Fibroblast of skin of right biceps (primary cell): ENCODE data around the gene ZDHHC6.
"Not testable (repeated sequence)": the region's sequence is repeated elsewhere in the genome, so short reads cannot be mapped to it uniquely, and the experiment has no call there.

Experiments
- DNase-seq: peaks from one replicate; pipeline ENCODE4 v3.0.0-alpha.2; 2013

The ZDHHC6 gene

GRCh38 chr10:112388548-112388947 lies 58.2 kb downstream of the ZDHHC6 start:
- no peak for DNase-seq

GRCh38 chr10:112388056-112388455 lies 58.7 kb downstream of the ZDHHC6 start:
- DNase-seq: not testable (repeated sequence)

- no peak for DNase-seq
Measured at GRCh38 chr10:112385201-112385600, 61.5 kb downstream of the ZDHHC6 start.

DNA sequence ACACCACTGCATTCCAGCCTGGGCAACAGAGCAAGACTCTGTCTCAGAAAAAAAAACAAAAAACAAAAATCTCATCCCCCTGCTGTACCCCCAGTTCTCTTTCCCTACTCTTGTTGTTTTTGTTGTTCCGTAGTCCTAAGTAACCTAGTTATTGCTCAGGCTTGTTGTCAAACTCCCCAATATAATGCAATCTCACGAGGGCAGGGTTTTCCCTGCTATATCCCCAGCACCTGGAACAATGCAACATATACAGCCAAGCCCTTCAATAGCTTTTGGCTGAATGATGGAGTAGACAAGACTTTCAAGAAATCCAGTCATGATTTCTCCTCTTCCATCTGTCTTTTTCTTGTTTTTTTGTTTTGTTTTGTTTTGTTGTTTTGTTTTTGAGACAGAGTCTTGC lies 62.6 kb downstream of the ZDHHC6 start:
- no peak for DNase-seq

- peak; percentile 40 for DNase-seq
Measured at GRCh38 chr10:112383325-112383724, 63.4 kb downstream of the ZDHHC6 start.

- DNase-seq: no peak
Measured at GRCh38 chr10:112382515-112383235, 64.0 kb downstream of the ZDHHC6 start.
